ENCODE measurements around the gene ARL6IP6. TPM values are rescaled to one million over a fixed set of nuclear protein-coding genes. Genes with fewer than 3 reads are reported as not detected.
"Not testable (repeated sequence)": the region's sequence is repeated elsewhere in the genome, so short reads cannot be mapped to it uniquely, and the experiment has no call there.

The ARL6IP6 gene
- total and polyA plus RNA-seq, 2 experiments from 2014 or later: 30.9 to 33.6 TPM

GRCh38 chr2:152716805-152717227 is 1.6 kb upstream of the ARL6IP6 start:
- Histone ChIP-seq H3K27me3 (replicated peaks; ENCODE audit: insufficient read depth) (no peaks in the 10 kb centered on the region), H3K27ac (peak overlapping the region; percentile 91), H3K9me2 (ENCODE audit: insufficient read depth) (no peaks in the 10 kb centered on the region), H3K4me2 (ENCODE audit: unreplicated experiment) (peak overlapping the region; percentile 86), H3F3A (ENCODE audit: insufficient read depth) (peaks cover 12% of the 10 kb centered on the region), H3K9me3 (ENCODE audit: low read depth) (no peaks in the 10 kb centered on the region), H3K4me1 (ENCODE audit: insufficient read depth) (peaks cover 22% of the 10 kb centered on the region), H3K79me2 (ENCODE audit: insufficient read depth) (peaks cover 85% of the 10 kb centered on the region), H3K36me3 (ENCODE audit: low read depth) (peaks cover 27% of the 10 kb centered on the region), H3K4me3 (peak overlapping the region; percentile 97), H3K9ac (peak overlapping the region; percentile 97), H2AFZ (peak overlapping the region; percentile 89), H4K20me1 (ENCODE audit: insufficient read depth) (0 out of 2 replicates have a peak, but pooled peaks cover 3% of the 10 kb centered on the region)
- in situ Hi-C loops (cut with MboI): no loop called here
- 1 to 3% methylated on average over 12 to 13 of the region's 13 CpGs for WGBS, 2 experiments (ENCODE audit: low coverage in 1 of 2, low lambda C conversion rate in 2 of 2, missing lambda C conversion rate in 2 of 2)
- TF ChIP-seq EZH2 (IDR thresholded peaks at IDR 0.05; ENCODE audit: insufficient read depth, poor library complexity, severe bottlenecking) (no peak), EZH2phosphoT487 (IDR thresholded peaks at IDR 0.05; ENCODE audit: insufficient read depth, low read depth) (no peak)
- DNase-seq: peak; percentile 55

- Histone ChIP-seq H3K36me3 (ENCODE audit: low read depth) (peaks cover 26% of the 10 kb centered on the region), H3K4me3 (peak within 1 kb of the TSS; percentile 97), H4K20me1 (ENCODE audit: insufficient read depth) (0 out of 2 replicates have a peak, but pooled peaks cover 3% of the 10 kb centered on the region), H3K27ac (peak within 1 kb of the TSS; percentile 91), H3K4me2 (ENCODE audit: unreplicated experiment) (peak within 1 kb of the TSS; percentile 91), H3K9me3 (ENCODE audit: low read depth) (no peaks in the 10 kb centered on the region), H3K79me2 (ENCODE audit: insufficient read depth) (peaks cover 85% of the 10 kb centered on the region), H3K27me3 (replicated peaks; ENCODE audit: insufficient read depth) (no peaks in the 10 kb centered on the region), H3F3A (ENCODE audit: insufficient read depth) (peaks cover 7% of the 10 kb centered on the region; the same call in 1 of the 2 replicates), H3K4me1 (ENCODE audit: insufficient read depth) (peaks cover 22% of the 10 kb centered on the region), H3K9me2 (ENCODE audit: insufficient read depth) (no peaks in the 10 kb centered on the region), H2AFZ (peak within 1 kb of the TSS; percentile 92), H3K9ac (peak within 1 kb of the TSS; percentile 97)
- in situ Hi-C loops (cut with MboI): no loop called here
- no peak for TF ChIP-seq EZH2phosphoT487 (IDR thresholded peaks at IDR 0.05; ENCODE audit: insufficient read depth, low read depth)
- TF ChIP-seq EZH2 (IDR thresholded peaks at IDR 0.05; ENCODE audit: insufficient read depth, poor library complexity, severe bottlenecking): no peak
- peak; percentile 99 for DNase-seq
- 1% methylated on average over 49 to 69 of the region's 71 CpGs for WGBS, 2 experiments (ENCODE audit: low coverage in 1 of 2, low lambda C conversion rate in 2 of 2, missing lambda C conversion rate in 2 of 2)
Measured at GRCh38 chr2:152717228-152718075, 968 bp upstream of the ARL6IP6 start, which contains the start of gene PRPF40A. Gene PRPF40A (minus strand): TSS chr2:152717461. CDS start chr2:152717439, 22 bp downstream.

- in situ Hi-C loops (cut with MboI): no loop called here
- WGBS, 2 experiments (ENCODE audit: low coverage in 1 of 2, low lambda C conversion rate in 2 of 2, missing lambda C conversion rate in 2 of 2): 1 to 3% methylated on average over 22 to 23 of the region's 23 CpGs
Measured at GRCh38 chr2:152718909-152719645, 657 bp downstream of the ARL6IP6 start.

GRCh38 chr2:152720794-152721193 is 2.4 kb downstream of the ARL6IP6 start:
- no peak for TF ChIP-seq EZH2 (IDR thresholded peaks at IDR 0.05; ENCODE audit: insufficient read depth, poor library complexity, severe bottlenecking)
- no peak for TF ChIP-seq EZH2phosphoT487 (IDR thresholded peaks at IDR 0.05; ENCODE audit: insufficient read depth, low read depth)
- Histone ChIP-seq H3K36me3 (ENCODE audit: low read depth) (no peaks in the 10 kb centered on the region), H3K27ac (no peak overlapping the region), H3K4me3 (no peak overlapping the region), H2AFZ (no peak overlapping the region), H3K9ac (no peak overlapping the region), H3K79me2 (ENCODE audit: insufficient read depth) (peaks cover 82% of the 10 kb centered on the region), H4K20me1 (ENCODE audit: insufficient read depth) (no peaks in the 10 kb centered on the region), H3K9me2 (ENCODE audit: insufficient read depth) (no peaks in the 10 kb centered on the region), H3K27me3 (replicated peaks; ENCODE audit: insufficient read depth) (no peaks in the 10 kb centered on the region), H3K4me1 (ENCODE audit: insufficient read depth) (peaks cover 21% of the 10 kb centered on the region), H3K4me2 (ENCODE audit: unreplicated experiment) (no peak overlapping the region), H3F3A (ENCODE audit: insufficient read depth) (peaks cover 7% of the 10 kb centered on the region; the same call in 1 of the 2 replicates), H3K9me3 (ENCODE audit: low read depth) (no peaks in the 10 kb centered on the region)
- no peak for DNase-seq
- WGBS, 2 experiments (ENCODE audit: low coverage in 1 of 2, low lambda C conversion rate in 2 of 2, missing lambda C conversion rate in 2 of 2): 91 to 100% methylated on average over 2 of the region's 2 CpGs
- in situ Hi-C loops (cut with MboI): no loop called here

More at GRCh38 chr2:152718909-152719645, 657 bp downstream of the ARL6IP6 start:
- peak overlapping the region; percentile 91 for H3K4me2 ChIP-seq (ENCODE audit: unreplicated experiment)
- H3K79me2 ChIP-seq (ENCODE audit: insufficient read depth): peaks cover 85% of the 10 kb centered on the region
- peak; percentile 64 for DNase-seq
- H3F3A ChIP-seq (ENCODE audit: insufficient read depth): peaks cover 7% of the 10 kb centered on the region; the same call in 1 of the 2 replicates
- peaks cover 22% of the 10 kb centered on the region for H3K4me1 ChIP-seq (ENCODE audit: insufficient read depth)
- no peaks in the 10 kb centered on the region for H3K9me3 ChIP-seq (ENCODE audit: low read depth)
- H2AFZ ChIP-seq: peak overlapping the region; percentile 92
- H3K9ac ChIP-seq: peak overlapping the region; percentile 97
- H3K27ac ChIP-seq: peak overlapping the region; percentile 91
- 0 out of 2 replicates have a peak, but pooled peaks cover 3% of the 10 kb centered on the region for H4K20me1 ChIP-seq (ENCODE audit: insufficient read depth)
- no peaks in the 10 kb centered on the region for H3K9me2 ChIP-seq (ENCODE audit: insufficient read depth)
- no peaks in the 10 kb centered on the region for H3K27me3 ChIP-seq (replicated peaks; ENCODE audit: insufficient read depth)
- TF ChIP-seq EZH2 (IDR thresholded peaks at IDR 0.05; ENCODE audit: insufficient read depth, poor library complexity, severe bottlenecking): no peak
- no peak for TF ChIP-seq EZH2phosphoT487 (IDR thresholded peaks at IDR 0.05; ENCODE audit: insufficient read depth, low read depth)
- peak overlapping the region; percentile 97 for H3K4me3 ChIP-seq
- H3K36me3 ChIP-seq (ENCODE audit: low read depth): peaks cover 13% of the 10 kb centered on the region; the same call in 1 of the 2 replicates

- Histone ChIP-seq H3K79me2 (ENCODE audit: insufficient read depth) (peaks cover 86% of the 10 kb centered on the region), H3K4me1 (ENCODE audit: insufficient read depth) (peaks cover 20% of the 10 kb centered on the region)
- 96 to 97% methylated on average over 7 to 8 of the region's 8 CpGs for WGBS, 2 experiments (ENCODE audit: low coverage in 1 of 2, low lambda C conversion rate in 2 of 2, missing lambda C conversion rate in 2 of 2)
- H4K20me1 ChIP-seq (ENCODE audit: insufficient read depth); H3K9ac ChIP-seq; H3K36me3 ChIP-seq (ENCODE audit: low read depth); H3F3A ChIP-seq (ENCODE audit: insufficient read depth); H3K9me3 ChIP-seq (ENCODE audit: low read depth); in situ Hi-C loops (cut with MboI); H3K27ac ChIP-seq; H3K9me2 ChIP-seq (ENCODE audit: insufficient read depth); H3K4me3 ChIP-seq; H2AFZ ChIP-seq; DNase-seq; H3K4me2 ChIP-seq (ENCODE audit: unreplicated experiment); H3K27me3 ChIP-seq (replicated peaks; ENCODE audit: insufficient read depth): not testable (repeated sequence)
Measured at GRCh38 chr2:152722639-152723038, 4.2 kb downstream of the ARL6IP6 start.
